Pancreas (tissue), 10 donors: ENCODE results near the gene CCDC13. TPM values are rescaled to one million over a fixed set of nuclear protein-coding genes. Genes with fewer than 3 reads are reported as not detected.

Experiments
- ATAC-seq, 4 donors: fragments of 200-7000 bp; cut with Tn5 transposase; one replicate each; pipeline versions ENCODE4 v1.8.0 to v1.9.1; 2020; ENCODE audit warnings: mild to moderate bottlenecking in 4 of 4, moderate library complexity in 4 of 4
- DNase-seq, 6 donors: peaks; one replicate each; pipeline ENCODE4 v3.0.0-alpha.2; 2020
- FAIRE-seq: peaks from 2 replicates; lab custom pipeline; 2012; peaks lifted over from hg19 to GRCh38; lab: Jason Lieb, UNC
- H3K27ac ChIP-seq, 4 donors: fragments of 200-600 bp; sonication (generic); 1 replicate in 3 of 4; 2 replicates in 1 of 4; pipeline versions ENCODE4 v1.5.0 to v1.8.0; 2020
- H3K27me3 ChIP-seq, 4 donors: fragments of 200-600 bp; one replicate each; pipeline ENCODE4 v1.8.0; 2021
- H3K36me3 ChIP-seq, 3 donors: fragments of 200-600 bp; sonication (generic) in 1 of 3; one replicate each; pipeline versions ENCODE4 v1.5.0 to v1.8.0; 2020 to 2021
- H3K4me1 ChIP-seq, 3 donors: fragments of 200-600 bp; one replicate each; pipeline ENCODE4 v1.8.0; 2021
- H3K4me3 ChIP-seq, 4 donors: fragments of 200-600 bp; sonication (generic) in 2 of 4; one replicate each; pipeline versions ENCODE4 v1.5.0 to v1.8.0; 2020 to 2021
- H3K9me3 ChIP-seq, 4 donors: fragments of 200-600 bp; one replicate each; pipeline ENCODE4 v1.8.0; 2021
- WGBS, 2 donors: extraction: QIAGEN DNeasy Blood & Tissue Kit; methylation state at CpG; one replicate each; pipeline ENCODE4 v1.1.7; 2013; 5-methylcytosine and 5-hydroxymethylcytosine counted together
- intact Hi-C, 3 donors: fragments of 100-400 bp; cut with DNase I; formaldehyde crosslinking; loops; one replicate each; pipeline versions ENCODE4 v1.11.1 to v1.14.2; 2022
- polyA plus RNA-seq, 2 donors: library from polyadenylated mRNA; stranded (reverse); fragments of 200-250 nt; gene quantifications; one replicate each; pipeline ENCODE4 v1.2.3, GENCODE V29; 2013
- total RNA-seq, 6 donors: library from RNA; stranded (reverse); fragmentation: NEBNext Ultra II Directional in 4 of 6; extraction: Animal tissue kit (Norgen Biotek cat#: 25700) in 4 of 6; gene quantifications; one replicate each; pipeline versions ENCODE4 v1.2.1 to v1.2.4, GENCODE V29; 2021 to 2023
- TF ChIP-seq, protein P1 (sequence below), 4 donors: fragments of 200-600 bp; sonication (generic) in 3 of 4; IDR thresholded peaks; one replicate each; pipeline versions ENCODE4 v1.5.0 to v1.8.0; 2021; ENCODE audit warnings: antibody characterized with exemption in 4 of 4
- donor health status: healthy with polysubstance abuse.
- donor health status: DM: no; HTN: no; CAD: no; lungs with moderate emphysema.
- donor health status: DM: no; HTN: no; CAD: no.
- donor health status: control.
- donor health status: control.
- donor health status: Bipolar disorder and iron deficiency.
- donor health status: DM: yes; HTN: yes; CAD: no.
- donor health status: DM: no; HTN: no; CAD: no.
- donor health status: DM: no; HTN: no; CAD: no.
- donor health status: DM: yes; HTN: yes; CAD: no.

Gene CCDC13
- total and polyA plus RNA-seq, 8 donors: 0.18 to 1.3 (median 0.70) TPM

DNA sequence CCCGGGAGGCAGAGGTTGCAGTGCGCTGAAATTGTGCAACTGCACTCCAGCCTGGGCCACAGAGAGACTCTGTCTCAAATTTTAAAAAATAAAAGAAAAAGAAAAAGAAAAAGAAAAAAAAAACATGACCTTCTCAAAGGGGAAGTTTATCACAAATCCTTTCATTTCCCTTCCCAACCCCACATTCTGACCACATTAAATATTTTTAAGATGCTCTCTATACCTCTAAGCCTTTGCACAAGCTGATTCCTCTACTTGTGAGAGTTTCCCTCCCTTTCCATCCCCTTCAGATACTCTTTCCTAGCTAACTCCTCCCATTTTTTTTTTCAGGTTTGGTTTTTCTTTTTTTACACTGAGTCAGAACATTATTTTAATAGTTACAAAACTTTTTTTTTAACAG, 27.2 kb upstream of the CCDC13 start:
- no peak for ATAC-seq
- TF ChIP-seq, protein P1, sequence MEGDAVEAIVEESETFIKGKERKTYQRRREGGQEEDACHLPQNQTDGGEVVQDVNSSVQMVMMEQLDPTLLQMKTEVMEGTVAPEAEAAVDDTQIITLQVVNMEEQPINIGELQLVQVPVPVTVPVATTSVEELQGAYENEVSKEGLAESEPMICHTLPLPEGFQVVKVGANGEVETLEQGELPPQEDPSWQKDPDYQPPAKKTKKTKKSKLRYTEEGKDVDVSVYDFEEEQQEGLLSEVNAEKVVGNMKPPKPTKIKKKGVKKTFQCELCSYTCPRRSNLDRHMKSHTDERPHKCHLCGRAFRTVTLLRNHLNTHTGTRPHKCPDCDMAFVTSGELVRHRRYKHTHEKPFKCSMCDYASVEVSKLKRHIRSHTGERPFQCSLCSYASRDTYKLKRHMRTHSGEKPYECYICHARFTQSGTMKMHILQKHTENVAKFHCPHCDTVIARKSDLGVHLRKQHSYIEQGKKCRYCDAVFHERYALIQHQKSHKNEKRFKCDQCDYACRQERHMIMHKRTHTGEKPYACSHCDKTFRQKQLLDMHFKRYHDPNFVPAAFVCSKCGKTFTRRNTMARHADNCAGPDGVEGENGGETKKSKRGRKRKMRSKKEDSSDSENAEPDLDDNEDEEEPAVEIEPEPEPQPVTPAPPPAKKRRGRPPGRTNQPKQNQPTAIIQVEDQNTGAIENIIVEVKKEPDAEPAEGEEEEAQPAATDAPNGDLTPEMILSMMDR (IDR thresholded peaks at IDR 0.05): no peak
- WGBS, 2 donors: 75 to 94% methylated on average over 2 of the region's 2 CpGs
- no peaks in the 10 kb centered on the region for H3K27me3 ChIP-seq
- H3K9me3 ChIP-seq: no peaks in the 10 kb centered on the region
- DNase-seq: no peak
- no peaks in the 10 kb centered on the region for H3K36me3 ChIP-seq
- H3K27ac ChIP-seq: no peak overlapping the region
- peaks cover 10 to 34% (median 31%) of the 10 kb centered on the region in 3 donors for H3K4me1 ChIP-seq
- no peak overlapping the region for H3K4me3 ChIP-seq
- FAIRE-seq: no peak
- intact Hi-C loops: no loop called here

DNA sequence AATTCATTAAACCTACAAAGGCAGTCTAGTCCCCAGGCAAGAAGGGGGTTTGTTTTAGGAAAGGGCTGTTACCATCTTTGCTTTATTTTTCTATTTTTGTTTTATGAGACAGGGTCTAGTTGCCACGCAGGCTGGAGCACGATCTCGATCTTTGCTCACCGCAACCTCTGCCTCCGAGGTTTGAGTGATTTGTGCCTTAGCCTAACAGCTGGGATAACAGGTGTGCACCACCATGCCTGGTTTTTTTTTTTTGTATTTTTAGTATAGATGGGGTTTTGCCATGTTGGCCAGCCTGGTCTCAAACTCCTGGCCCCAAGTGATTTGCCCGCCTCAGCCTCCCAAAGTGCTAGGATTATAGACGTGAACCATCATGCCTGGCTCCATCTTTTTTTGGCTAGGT, 26.3 kb upstream of the CCDC13 start:
- ATAC-seq: no peak
- TF ChIP-seq, protein P1 (IDR thresholded peaks at IDR 0.05): no peak
- Histone ChIP-seq H3K9me3 (no peaks in the 10 kb centered on the region), H3K27me3 (no peaks in the 10 kb centered on the region), H3K4me1 (peaks cover 10 to 34% (median 31%) of the 10 kb centered on the region in 3 donors), H3K4me3 (no peak overlapping the region), H3K36me3 (no peaks in the 10 kb centered on the region), H3K27ac (no peak overlapping the region)
- DNase-seq: no peak
- WGBS, 2 donors: 60 to 70% methylated on average over 7 of the region's 7 CpGs
- no peak for FAIRE-seq
- intact Hi-C loops: no loop called here

DNA sequence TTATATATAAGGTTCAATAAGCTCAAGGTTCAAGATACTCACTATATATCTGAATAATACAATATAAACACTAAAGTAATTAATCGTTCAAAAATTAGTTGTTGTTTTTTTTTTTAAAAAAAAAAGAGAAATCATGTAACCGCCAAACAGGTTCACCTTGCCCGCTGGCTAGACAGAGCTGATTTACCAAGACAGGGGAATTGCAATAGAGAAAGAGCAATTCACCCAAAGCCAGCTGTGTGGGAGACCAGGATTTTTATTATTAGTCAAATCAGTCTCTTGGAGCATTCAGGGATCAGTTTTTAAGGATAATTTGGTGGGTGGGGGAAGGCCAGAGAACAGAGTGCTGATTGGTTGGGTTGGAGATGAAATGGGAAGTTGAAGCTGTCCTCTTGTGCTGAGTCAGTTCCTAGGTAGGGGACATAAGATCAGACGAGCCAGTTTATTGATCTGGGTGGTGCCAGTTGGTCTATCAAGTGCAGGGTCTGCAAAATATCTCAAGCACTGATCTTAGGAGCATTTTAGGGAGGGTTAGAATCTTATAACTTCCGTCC, 23.4 kb upstream of the CCDC13 start:
- FAIRE-seq: peak; percentile 49
- no peaks in the 10 kb centered on the region for H3K36me3 ChIP-seq
- no peak overlapping the region for H3K4me3 ChIP-seq
- intact Hi-C loops: no loop called here
- ATAC-seq: no peak
- no peak overlapping the region for H3K27ac ChIP-seq
- H3K27me3 ChIP-seq: no peaks in the 10 kb centered on the region
- TF ChIP-seq, protein P1 (IDR thresholded peaks at IDR 0.05): no peak
- H3K4me1 ChIP-seq: peaks cover 0 to 17% (median 17%) of the 10 kb centered on the region in 3 donors
- no peaks in the 10 kb centered on the region for H3K9me3 ChIP-seq
- WGBS, 2 donors: 84 to 85% methylated on average over 4 of the region's 5 CpGs
- DNase-seq: no peak

DNA sequence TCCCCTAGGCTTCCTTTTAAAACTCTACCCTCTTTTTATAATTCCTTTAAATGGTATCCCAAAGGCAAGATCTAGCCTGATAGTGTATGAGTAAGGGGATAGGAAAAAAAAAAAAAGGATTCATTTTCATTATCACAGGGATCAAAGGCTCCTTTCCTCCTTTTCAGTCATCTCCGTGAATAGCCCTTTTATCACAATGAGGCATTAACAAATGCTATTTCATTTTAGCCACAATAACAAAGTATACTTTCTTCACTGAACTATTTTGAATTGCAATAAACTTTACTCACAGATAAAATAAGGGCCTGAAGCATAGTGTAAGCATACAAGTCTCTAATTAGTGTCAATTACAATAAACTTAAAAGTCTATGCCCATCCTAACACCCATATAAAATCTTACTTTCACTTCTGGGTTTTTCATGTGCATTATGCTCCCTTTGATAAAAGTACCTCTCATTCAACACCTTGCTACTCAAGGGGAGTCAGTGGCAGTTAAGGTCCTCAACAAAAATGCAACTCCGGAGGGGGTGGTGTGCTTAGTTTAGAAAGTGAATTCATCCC, 22.6 kb upstream of the CCDC13 start:
- H3K9me3 ChIP-seq: no peaks in the 10 kb centered on the region
- H3K27me3 ChIP-seq: no peaks in the 10 kb centered on the region
- no peak overlapping the region for H3K4me3 ChIP-seq
- ATAC-seq (no peak), FAIRE-seq (no peak), DNase-seq (no peak)
- TF ChIP-seq, protein P1 (IDR thresholded peaks at IDR 0.05): no peak
- intact Hi-C loops: no loop called here
- WGBS, 2 donors: 93 to 98% methylated on average over 2 of the region's 2 CpGs
- no peak overlapping the region for H3K27ac ChIP-seq
- peaks cover 0 to 7% (median 0%) of the 10 kb centered on the region in 3 donors for H3K36me3 ChIP-seq
- H3K4me1 ChIP-seq: peaks cover 0 to 10% (median 10%) of the 10 kb centered on the region in 3 donors

DNA sequence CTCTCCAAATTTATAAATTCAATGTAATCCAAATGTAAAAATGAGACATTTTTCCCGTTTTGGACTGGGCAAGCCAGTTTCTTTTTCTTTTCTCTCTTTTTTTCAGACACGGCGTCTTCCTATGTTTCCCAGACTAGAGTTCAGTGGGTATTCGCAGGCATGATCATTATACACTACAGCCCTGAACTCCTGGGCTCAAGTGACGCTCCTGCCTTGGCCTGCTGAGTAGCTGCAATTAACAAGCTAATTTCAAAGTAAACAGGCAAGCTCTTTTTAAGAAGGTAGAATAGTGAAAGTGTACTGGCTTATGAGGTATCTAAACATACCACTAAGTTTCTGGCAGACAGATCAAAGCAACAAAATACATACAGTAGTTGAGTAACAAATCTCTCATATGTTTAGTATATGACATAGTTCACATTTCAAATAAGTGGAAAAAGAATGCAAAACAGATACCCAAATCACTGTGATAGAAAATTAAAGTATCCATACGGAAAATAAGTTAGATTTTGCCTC, 17.7 kb upstream of the CCDC13 start:
- no peak overlapping the region for H3K4me3 ChIP-seq
- FAIRE-seq (no peak), ATAC-seq (no peak), DNase-seq (no peak)
- no peaks in the 10 kb centered on the region for H3K27me3 ChIP-seq
- WGBS, 2 donors: 65 to 66% methylated on average over 6 of the region's 6 CpGs
- H3K27ac ChIP-seq: no peak overlapping the region
- no peaks in the 10 kb centered on the region for H3K4me1 ChIP-seq
- H3K36me3 ChIP-seq: peaks cover 0 to 7% (median 0%) of the 10 kb centered on the region in 3 donors
- intact Hi-C loops: no loop called here
- H3K9me3 ChIP-seq: no peaks in the 10 kb centered on the region
- TF ChIP-seq, protein P1 (IDR thresholded peaks at IDR 0.05): no peak
